Stimulated activated CD8-positive, alpha-beta memory T cell treated with anti-CD3 and anti-CD28 coated beads, Interleukin-4, amount 100 ng/mL, for 24 hours (primary cell): ENCODE results near the gene ROR1.

Experiments
- DNase-seq: peaks from one replicate; pipeline ENCODE4 v3.0.0-alpha.2; 2020; ENCODE audit warnings: low read depth

The ROR1 gene

GRCh38 chr1:63773815-63774616, at the start of gene ROR1:
TSS of gene ROR1 (plus strand) at chr1:63774017.
- peak; percentile 31 for DNase-seq

GRCh38 chr1:63724375-63724899, 49.4 kb upstream of the ROR1 start:
- DNase-seq: no peak

- DNase-seq: no peak
These were observed 45.1 kb upstream of the ROR1 start for GRCh38 chr1:63728611-63729226.

- no peak for DNase-seq
These were observed 44.6 kb upstream of the ROR1 start for GRCh38 chr1:63729227-63729620.

GRCh38 chr1:63730211-63730610, 43.6 kb upstream of the ROR1 start:
- DNase-seq: no peak

GRCh38 chr1:63731117-63732043, 42.4 kb upstream of the ROR1 start:
- no peak for DNase-seq

GRCh38 chr1:63732666-63733065, 41.2 kb upstream of the ROR1 start:
- no peak for DNase-seq

- DNase-seq: no peak
These were observed 35.0 kb upstream of the ROR1 start for GRCh38 chr1:63738772-63739171.

- no peak for DNase-seq
These were observed 34.4 kb upstream of the ROR1 start for GRCh38 chr1:63739452-63739851.

- DNase-seq: no peak
These were observed 33.4 kb upstream of the ROR1 start for GRCh38 chr1:63740432-63740831.

- DNase-seq: no peak
These were observed 31.3 kb upstream of the ROR1 start for GRCh38 chr1:63742526-63742925.

- DNase-seq: no peak
These were observed 30.0 kb upstream of the ROR1 start for GRCh38 chr1:63743781-63744180.

GRCh38 chr1:63746129-63746864, 27.5 kb upstream of the ROR1 start:
- DNase-seq: no peak

- DNase-seq: no peak
These were observed 26.4 kb upstream of the ROR1 start for GRCh38 chr1:63747445-63747844.

GRCh38 chr1:63748046-63748580, 25.7 kb upstream of the ROR1 start:
- DNase-seq: no peak

GRCh38 chr1:63748641-63749040, 25.2 kb upstream of the ROR1 start:
- no peak for DNase-seq

GRCh38 chr1:63750721-63751120, 23.1 kb upstream of the ROR1 start:
- no peak for DNase-seq

GRCh38 chr1:63752176-63752575, 21.6 kb upstream of the ROR1 start:
- DNase-seq: no peak

- DNase-seq: no peak
These were observed 20.2 kb upstream of the ROR1 start for GRCh38 chr1:63753591-63753990.

- no peak for DNase-seq
These were observed 17.0 kb upstream of the ROR1 start for GRCh38 chr1:63756839-63757238.

- no peak for DNase-seq
These were observed 16.5 kb upstream of the ROR1 start for GRCh38 chr1:63757334-63757733.
